ENCODE data around the gene SLC24A4. TPM values are rescaled to one million over a fixed set of nuclear protein-coding genes. Genes with fewer than 3 reads are reported as not detected.

SLC24A4 gene
- total RNA-seq, 1 donor from 2014 or later, result 0.07 TPM

GRCh38 chr14:92315050-92315805 lies 7.7 kb upstream of the SLC24A4 start:
- intact Hi-C loops (cut with micrococcal nuclease), result no loop called here

- intact Hi-C loops (cut with micrococcal nuclease), result no loop called here
These were observed 6.8 kb upstream of the SLC24A4 start for GRCh38 chr14:92316176-92316575.

GRCh38 chr14:92316937-92317336 lies 6.0 kb upstream of the SLC24A4 start:
- intact Hi-C loops (cut with micrococcal nuclease), result no loop called here

GRCh38 chr14:92317511-92317910 lies 5.5 kb upstream of the SLC24A4 start:
- intact Hi-C loops (cut with micrococcal nuclease), result no loop called here

GRCh38 chr14:92321701-92322100 lies 1.3 kb upstream of the SLC24A4 start:
- intact Hi-C loops (cut with micrococcal nuclease), result loop anchor here (10.0 kb wide), 1 partner anchor 187 kb away; no protein-coding TSS in a partner anchor

- intact Hi-C loops (cut with micrococcal nuclease), result loop anchor here (10.0 kb wide), 1 partner anchor 188 kb away; no protein-coding TSS in a partner anchor
These were observed 449 bp upstream of the SLC24A4 start for GRCh38 chr14:92322516-92322915.

GRCh38 chr14:92323916-92324818 lies 1.2 kb downstream of the SLC24A4 start:
- intact Hi-C loops (cut with micrococcal nuclease), result loop anchor here (10.0 kb wide), 1 partner anchor 189 kb away; no protein-coding TSS in a partner anchor

GRCh38 chr14:92325835-92326234 lies 2.9 kb downstream of the SLC24A4 start:
- intact Hi-C loops (cut with micrococcal nuclease), result loop anchor here (10.0 kb wide), 1 partner anchor 191 kb away; no protein-coding TSS in a partner anchor

- intact Hi-C loops (cut with micrococcal nuclease), result loop anchor here (10.0 kb wide), 1 partner anchor 194 kb away; no protein-coding TSS in a partner anchor
These were observed 5.8 kb downstream of the SLC24A4 start for GRCh38 chr14:92328664-92329255.

- intact Hi-C loops (cut with micrococcal nuclease), result no loop called here
These were observed 11.1 kb downstream of the SLC24A4 start for GRCh38 chr14:92334050-92334449.

GRCh38 chr14:92336363-92336762 lies 13.4 kb downstream of the SLC24A4 start:
- intact Hi-C loops (cut with micrococcal nuclease), result no loop called here

GRCh38 chr14:92339426-92339825 lies 16.5 kb downstream of the SLC24A4 start:
- intact Hi-C loops (cut with micrococcal nuclease), result no loop called here

GRCh38 chr14:92340071-92340470 lies 17.1 kb downstream of the SLC24A4 start:
- intact Hi-C loops (cut with micrococcal nuclease), result no loop called here

- intact Hi-C loops (cut with micrococcal nuclease), result no loop called here
These were observed 18.0 kb downstream of the SLC24A4 start for GRCh38 chr14:92340931-92341330.

- intact Hi-C loops (cut with micrococcal nuclease), result no loop called here
These were observed 18.8 kb downstream of the SLC24A4 start for GRCh38 chr14:92341791-92342190.

- intact Hi-C loops (cut with micrococcal nuclease), result no loop called here
These were observed 25.2 kb downstream of the SLC24A4 start for GRCh38 chr14:92348154-92348553.

- intact Hi-C loops (cut with micrococcal nuclease), result loop anchor here (1.0 to 2.0 kb wide), 2 partner anchors 216 to 329 kb away; no protein-coding TSS in a partner anchor
These were observed 28.8 kb downstream of the SLC24A4 start for GRCh38 chr14:92351750-92352149.

- intact Hi-C loops (cut with micrococcal nuclease), result loop anchor here (1.0 to 2.0 kb wide), 2 partner anchors 217 to 328 kb away; no protein-coding TSS in a partner anchor
These were observed 29.4 kb downstream of the SLC24A4 start for GRCh38 chr14:92352158-92352985.

GRCh38 chr14:92353447-92353846 lies 30.5 kb downstream of the SLC24A4 start:
- intact Hi-C loops (cut with micrococcal nuclease), result loop anchor here (2.0 kb wide), 1 partner anchor 327 kb away; no protein-coding TSS in a partner anchor

- intact Hi-C loops (cut with micrococcal nuclease), result no loop called here
These were observed 33.7 kb downstream of the SLC24A4 start for GRCh38 chr14:92356677-92357076.
